GM12874 (cell line): ENCODE data around the gene SNRPE.

ENCODE experiments used
- CTCF ChIP-seq: IDR thresholded peaks from 2 replicates; pipeline ENCODE4 v1.5.1; 2011; ENCODE audit warnings: low read depth, mild to moderate bottlenecking, control low read depth, low read length, moderate library complexity; ENCODE audit not compliant: insufficient read depth

SNRPE gene

GRCh38 chr1:203861379-203862184, at the start of gene SNRPE:
Gene SNRPE, plus strand, starts transcription at chr1:203861599. Its CDS starts 61 bp downstream, at chr1:203861660.
- peak; percentile 91 for TF ChIP-seq CTCF

DNA sequence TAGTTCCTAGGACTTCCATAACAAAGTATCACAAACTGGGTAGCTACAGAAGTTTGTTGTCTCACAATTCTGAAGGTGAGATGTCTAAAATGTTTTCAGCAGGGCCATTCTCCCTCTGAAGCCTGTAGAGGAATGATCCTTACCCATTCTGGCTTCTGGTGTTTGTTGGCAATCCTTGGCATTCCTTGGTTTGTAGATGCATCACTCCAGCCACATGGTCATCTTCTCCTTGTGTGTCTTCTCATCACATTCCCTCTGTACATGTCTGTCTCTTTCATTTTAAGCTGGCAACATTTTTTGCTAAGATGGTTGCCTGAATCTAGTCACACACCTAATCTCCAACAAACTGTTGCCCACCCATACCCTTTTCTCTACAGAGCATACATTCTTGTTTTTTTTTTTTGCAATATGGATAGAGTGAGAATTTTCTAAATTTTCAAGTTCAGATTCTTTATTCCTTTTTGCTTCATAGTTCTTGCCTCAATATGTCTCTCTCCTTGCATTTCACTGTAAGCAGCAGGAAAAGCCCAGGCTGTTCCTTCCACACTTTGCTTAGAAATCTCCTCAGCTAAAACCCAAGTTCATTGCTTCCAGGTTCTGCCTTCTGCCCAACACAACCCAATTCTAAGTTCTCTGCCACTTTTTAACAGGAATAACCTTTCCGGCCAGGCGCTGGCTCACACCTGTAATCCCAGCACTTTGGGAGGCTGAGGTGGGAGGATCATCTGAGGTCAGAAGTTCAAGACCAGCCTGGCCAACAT, 47.6 kb upstream of the SNRPE start:
- TF ChIP-seq CTCF = no peak

DNA sequence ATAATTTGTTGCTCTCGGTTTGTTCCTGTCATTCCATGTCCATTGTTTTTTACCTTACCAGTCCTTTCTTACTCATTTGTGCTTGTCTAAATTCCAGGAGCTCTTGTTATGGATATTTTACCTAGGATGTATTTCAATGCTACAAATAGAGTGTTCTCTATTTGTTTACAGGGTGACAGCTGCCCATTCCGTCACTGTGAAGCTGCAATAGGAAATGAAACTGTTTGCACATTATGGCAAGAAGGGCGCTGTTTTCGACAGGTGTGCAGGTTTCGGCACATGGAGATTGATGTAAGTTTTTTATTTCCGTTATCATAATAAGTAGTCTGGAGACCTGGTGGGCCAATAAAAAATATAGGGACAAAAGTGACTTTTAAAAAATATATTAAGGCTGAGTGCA, 43.0 kb upstream of the SNRPE start:
- TF ChIP-seq CTCF = no peak

DNA sequence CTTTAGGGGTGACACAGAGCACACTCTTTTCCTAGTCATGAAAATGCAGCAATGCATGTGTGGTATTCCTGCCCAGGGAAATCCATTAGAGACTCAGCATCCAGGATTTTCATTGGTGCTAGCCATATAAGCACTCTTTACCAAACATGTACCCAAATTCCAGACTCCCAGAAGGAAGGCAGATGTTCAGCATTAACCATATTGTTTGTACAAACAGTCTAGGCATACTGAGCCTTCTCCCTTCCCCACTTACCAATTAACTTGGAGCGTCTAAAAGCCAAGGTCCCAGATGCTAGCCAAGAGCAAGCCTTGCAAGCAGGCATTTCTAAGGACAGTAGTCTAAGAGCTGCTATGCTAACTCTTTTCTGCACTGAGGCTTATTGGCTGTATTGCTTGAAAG, 38.1 kb upstream of the SNRPE start:
- no peak for TF ChIP-seq CTCF

DNA sequence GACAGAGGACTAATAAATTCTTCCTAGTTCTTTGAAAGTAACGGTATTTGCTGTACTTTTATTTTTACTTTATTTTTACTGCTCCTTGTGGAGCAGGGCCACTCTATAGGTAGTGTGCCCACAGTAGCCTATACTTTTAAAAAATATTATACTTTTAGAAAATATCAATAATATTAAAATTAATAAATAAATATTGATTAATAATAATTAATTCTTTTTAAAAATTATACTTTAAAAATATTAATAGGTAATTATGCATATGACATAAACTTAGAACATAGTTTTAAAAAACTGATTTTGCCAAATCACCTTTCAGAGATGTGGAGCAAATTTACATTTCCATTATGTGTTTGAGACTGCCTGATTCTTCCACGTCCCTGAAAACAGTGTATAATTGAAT, 35.2 kb upstream of the SNRPE start:
- no peak for TF ChIP-seq CTCF

DNA sequence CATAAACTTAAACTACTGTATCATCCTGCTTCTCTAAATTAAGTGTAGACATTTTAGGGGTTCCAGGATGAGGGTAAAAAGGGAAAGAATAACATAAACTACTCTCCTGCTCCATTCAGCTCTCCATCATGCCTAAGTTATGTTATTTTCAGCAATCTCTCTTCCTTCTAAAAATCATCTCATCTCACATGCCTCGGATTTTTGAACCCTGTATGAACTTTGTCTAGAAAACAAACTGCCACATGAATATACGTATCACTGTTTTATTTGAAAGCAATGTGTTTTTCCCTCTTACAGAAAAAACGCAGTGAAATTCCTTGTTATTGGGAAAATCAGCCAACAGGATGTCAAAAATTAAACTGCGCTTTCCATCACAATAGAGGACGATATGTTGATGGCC, 33.4 kb upstream of the SNRPE start:
- no peak for TF ChIP-seq CTCF

DNA sequence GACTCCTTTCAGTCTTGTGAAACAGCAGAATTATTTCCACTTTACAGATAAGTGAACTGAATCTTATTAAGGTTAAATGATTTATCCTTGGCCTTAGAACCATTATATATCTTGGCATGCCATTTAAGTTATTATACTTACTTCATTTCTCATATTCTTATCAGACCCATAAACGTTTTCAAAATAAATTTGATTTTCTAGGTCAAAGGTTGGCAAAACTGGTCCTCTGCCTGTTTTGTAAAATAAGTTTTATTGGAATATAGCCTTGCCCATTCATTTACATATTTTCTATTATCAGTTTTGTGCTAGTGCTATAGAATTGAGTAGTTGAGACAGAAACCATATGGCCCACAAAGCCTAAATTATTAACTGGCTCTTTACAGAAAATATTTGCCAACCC, 32.9 kb upstream of the SNRPE start:
- no peak for TF ChIP-seq CTCF
